ENCODE data around the gene KCNJ1. TPM values are rescaled to one million over a fixed set of nuclear protein-coding genes. Genes with fewer than 3 reads are reported as not detected.
A peak's percentile ranks its signal among the peaks of the same experiment; 100 is the strongest.

Gene KCNJ1
- total and polyA plus RNA-seq, 8 donors: 0.09 to 0.83 (median 0.38) TPM; not detected in 2

GRCh38 chr11:128904656-128905344 lies 37.7 kb upstream of the KCNJ1 start:
- intact Hi-C loops (cut with DNase I): no loop called here
- Histone ChIP-seq H3K9me3 (no peaks in the 10 kb centered on the region), H3K27me3 (peaks cover 0 to 27% of the 10 kb centered on the region in 2 donors), H3K27ac (peak overlapping the region; percentile 62 to 75), H3K36me3 (no peaks in the 10 kb centered on the region), H3K4me1 (peaks cover 11 to 64% of the 10 kb centered on the region in 2 donors), H3K4me3 (peak overlapping the region; percentile 40 to 47)
- DNase-seq (no peak), ATAC-seq (peak; percentile 46)
- TF ChIP-seq CTCF (IDR thresholded peaks at IDR 0.05): no peak

- no peak for DNase-seq
- ATAC-seq: no peak
- H3K4me3 ChIP-seq: no peak overlapping the region
- TF ChIP-seq CTCF (IDR thresholded peaks at IDR 0.05): no peak
- H3K27me3 ChIP-seq: peaks cover 0 to 27% of the 10 kb centered on the region in 2 donors
- no peaks in the 10 kb centered on the region for H3K36me3 ChIP-seq
- peak overlapping the region in 1 of 2 donors; percentile 33 for H3K27ac ChIP-seq
- H3K4me1 ChIP-seq: peaks cover 11 to 62% of the 10 kb centered on the region in 2 donors
- intact Hi-C loops (cut with DNase I): no loop called here
- no peaks in the 10 kb centered on the region for H3K9me3 ChIP-seq
Measured at GRCh38 chr11:128904303-128904655, 37.2 kb upstream of the KCNJ1 start.

- peak; percentile 12 for ATAC-seq
- Histone ChIP-seq H3K27me3 (peaks cover 0 to 27% of the 10 kb centered on the region in 2 donors), H3K9me3 (no peaks in the 10 kb centered on the region), H3K27ac (no peak overlapping the region), H3K4me3 (no peak overlapping the region), H3K36me3 (no peaks in the 10 kb centered on the region), H3K4me1 (peaks cover 11 to 54% of the 10 kb centered on the region in 2 donors)
- DNase-seq: peak in 1 of 4 donors; percentile 71
- intact Hi-C loops (cut with DNase I): no loop called here
- no peak for TF ChIP-seq CTCF (IDR thresholded peaks at IDR 0.05)
Measured at GRCh38 chr11:128903248-128904061, 36.4 kb upstream of the KCNJ1 start.

GRCh38 chr11:128902515-128903066 lies 35.5 kb upstream of the KCNJ1 start:
- DNase-seq: no peak
- H3K36me3 ChIP-seq: no peaks in the 10 kb centered on the region
- H3K4me1 ChIP-seq: peaks cover 6 to 51% of the 10 kb centered on the region in 2 donors
- H3K27me3 ChIP-seq: peaks cover 0 to 27% of the 10 kb centered on the region in 2 donors
- H3K9me3 ChIP-seq: no peaks in the 10 kb centered on the region
- intact Hi-C loops (cut with DNase I): no loop called here
- no peak for ATAC-seq
- TF ChIP-seq CTCF (IDR thresholded peaks at IDR 0.05): no peak
- H3K4me3 ChIP-seq: no peak overlapping the region
- H3K27ac ChIP-seq: no peak overlapping the region

Data from left lung (tissue), 10 donors.